ENCODE results near the gene TUBB4B.
"Not testable (repeated sequence)": the region's sequence is repeated elsewhere in the genome, so short reads cannot be mapped to it uniquely, and the experiment has no call there.

Gene TUBB4B

GRCh38 chr9:137251490-137252268 is 10.6 kb downstream of the TUBB4B start:
- DNase-seq (ENCODE audit: low read depth), result no peak

- no peak for DNase-seq (ENCODE audit: low read depth)
These were observed 11.7 kb downstream of the TUBB4B start for GRCh38 chr9:137252555-137253506.

- DNase-seq (ENCODE audit: low read depth), result no peak
These were observed 12.9 kb downstream of the TUBB4B start for GRCh38 chr9:137253717-137254623.

GRCh38 chr9:137254624-137255447 is 13.7 kb downstream of the TUBB4B start, which contains the start of gene NELFB:
TSS of gene NELFB (plus strand) at chr9:137255327.
- DNase-seq (ENCODE audit: low read depth), result peak; percentile 93

- no peak for DNase-seq (ENCODE audit: low read depth)
These were observed 14.5 kb downstream of the TUBB4B start for GRCh38 chr9:137255448-137256114.

- no peak for DNase-seq (ENCODE audit: low read depth)
These were observed 15.3 kb downstream of the TUBB4B start for GRCh38 chr9:137256362-137256761.

- DNase-seq (ENCODE audit: low read depth), result no peak
These were observed 15.8 kb downstream of the TUBB4B start for GRCh38 chr9:137256856-137257255.

- DNase-seq (ENCODE audit: low read depth), result not testable (repeated sequence)
These were observed 21.3 kb downstream of the TUBB4B start for GRCh38 chr9:137262173-137262908.

GRCh38 chr9:137262909-137263285 is 21.8 kb downstream of the TUBB4B start:
- DNase-seq (ENCODE audit: low read depth), result no peak

GRCh38 chr9:137263506-137263905 is 22.4 kb downstream of the TUBB4B start:
- no peak for DNase-seq (ENCODE audit: low read depth)

GRCh38 chr9:137264067-137264466 is 23.0 kb downstream of the TUBB4B start:
- no peak for DNase-seq (ENCODE audit: low read depth)

GRCh38 chr9:137265496-137266161 is 24.5 kb downstream of the TUBB4B start:
- DNase-seq (ENCODE audit: low read depth), result no peak

- DNase-seq (ENCODE audit: low read depth), result no peak
These were observed 25.1 kb downstream of the TUBB4B start for GRCh38 chr9:137266162-137266527.

- DNase-seq (ENCODE audit: low read depth), result no peak
These were observed 25.7 kb downstream of the TUBB4B start for GRCh38 chr9:137266585-137267453.

- DNase-seq (ENCODE audit: low read depth), result no peak
These were observed 26.9 kb downstream of the TUBB4B start for GRCh38 chr9:137267933-137268355.

GRCh38 chr9:137268538-137269201 is 27.6 kb downstream of the TUBB4B start:
- no peak for DNase-seq (ENCODE audit: low read depth)

- DNase-seq (ENCODE audit: low read depth), result no peak
These were observed 28.2 kb downstream of the TUBB4B start for GRCh38 chr9:137269231-137269772.

Data from stimulated activated CD4-positive, alpha-beta T cell treated with anti-CD3 and anti-CD28 coated beads, Interleukin-2, amount 100 ng/mL, for 4 hours (primary cell).